ENCODE data around the gene METRN.

DNA sequence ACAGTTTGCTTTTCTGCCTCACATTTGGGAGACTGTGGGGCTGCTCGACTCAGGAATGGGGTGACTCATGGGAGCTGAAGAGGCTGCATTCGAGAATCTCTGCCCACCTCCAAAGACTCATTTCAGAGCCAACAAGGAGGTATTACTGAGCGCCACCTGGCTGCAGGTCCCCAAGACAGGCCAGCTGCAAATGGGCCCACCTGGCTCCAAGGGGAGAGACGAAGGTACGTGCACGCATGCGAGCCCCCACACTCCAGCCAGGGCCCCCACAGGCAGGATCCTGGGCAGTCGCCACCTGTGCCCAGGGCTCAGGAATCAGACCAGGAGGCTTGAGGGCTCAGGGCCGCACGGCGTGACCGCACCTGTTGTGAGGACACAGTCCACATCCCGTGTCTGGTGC, 18.0 kb downstream of the METRN start:
- no peak for TF ChIP-seq POLR2AphosphoS5 (IDR thresholded peaks at IDR 0.05; ENCODE audit: low read depth, low read length)
- no peak for TF ChIP-seq REST (IDR thresholded peaks at IDR 0.05; ENCODE audit: insufficient read depth in 1 of 2, low read depth in 2 of 2, low read length in 2 of 2)
- no peak for TF ChIP-seq SIN3A (IDR thresholded peaks at IDR 0.05; ENCODE audit: borderline replicate concordance, insufficient read depth, low read length)
